Measurements from ENCODE around the gene ATXN1.

DNA sequence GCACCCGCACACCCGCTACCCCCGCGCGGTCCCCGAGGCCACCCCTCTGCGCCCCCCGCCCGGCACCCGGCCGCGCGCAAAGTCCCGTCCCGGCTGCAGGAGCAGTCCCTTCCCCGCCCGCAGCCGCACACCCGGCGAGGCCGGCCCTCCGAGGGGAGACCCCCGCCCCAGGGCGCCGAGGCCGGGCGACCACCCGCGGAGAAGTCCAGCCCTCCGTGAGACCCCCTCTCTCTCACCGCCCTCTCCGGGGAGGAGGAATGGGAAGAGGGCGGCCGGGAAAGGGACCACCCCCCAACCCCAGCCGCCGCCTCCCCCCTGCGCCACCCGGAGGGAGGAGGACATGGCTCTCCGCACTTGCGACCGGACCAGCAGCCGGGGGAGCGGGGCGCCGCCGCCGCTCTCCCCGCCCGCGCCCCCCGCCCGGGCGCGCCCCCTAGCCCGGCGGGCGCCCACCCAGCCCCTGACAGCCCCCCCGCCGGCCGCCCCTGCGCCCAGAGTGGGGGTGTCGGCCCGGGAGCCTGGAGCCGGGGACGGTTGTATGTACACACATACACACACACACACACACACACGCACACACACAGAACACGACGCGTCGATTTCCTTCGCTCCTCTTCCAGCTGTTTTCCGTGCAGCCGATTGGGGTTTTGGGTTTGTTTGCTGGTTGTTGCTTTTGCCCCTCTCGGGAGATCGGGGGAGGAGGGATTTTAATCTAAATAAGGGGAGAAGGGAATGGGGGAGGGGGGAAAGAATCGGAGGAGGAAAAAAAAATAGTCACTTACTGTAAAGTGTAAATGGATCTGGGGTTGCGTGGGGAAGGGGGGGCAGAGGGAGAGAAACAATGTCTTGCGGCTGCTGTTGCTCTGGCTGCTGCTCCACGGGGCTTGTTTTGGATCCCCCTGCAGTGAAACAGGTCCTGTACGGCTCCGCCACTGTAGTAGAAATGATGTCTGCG lies at the start of gene ATXN1:
- TF ChIP-seq CTCF (conservative IDR thresholded peaks at IDR 0.05; ENCODE audit: low read length) (no peak), EZH2phosphoT487 (IDR thresholded peaks at IDR 0.05; ENCODE audit: borderline replicate concordance) (no peak)

Measured in Loucy (cell line).